ENCODE results near the gene TBL2. TPM values are rescaled to one million over a fixed set of nuclear protein-coding genes. Genes with fewer than 3 reads are reported as not detected.
"Not testable (repeated sequence)": the region's sequence is repeated elsewhere in the genome, so short reads cannot be mapped to it uniquely, and the experiment has no call there.

Gene TBL2
- total and polyA plus RNA-seq, 2 experiments from 2014 or later, result 6.9 to 27.8 TPM

- not testable (repeated sequence) for H3K4me1 Mint-ChIP-seq; ATAC-seq; H3K4me3 ChIP-seq; H3K27me3 ChIP-seq (ENCODE audit: insufficient read depth); H3K27ac Mint-ChIP-seq; DNase-seq (ENCODE audit: low spot score); H3K4me2 ChIP-seq; H3K9me3 Mint-ChIP-seq; H2AFZ ChIP-seq; H3K27me3 Mint-ChIP-seq (ENCODE audit: insufficient read depth, low read depth, poor library complexity); H3K27ac ChIP-seq (ENCODE audit: low read depth); H3K36me3 ChIP-seq (ENCODE audit: insufficient read depth); H3K4me1 ChIP-seq (ENCODE audit: insufficient read depth); H3K4me3 Mint-ChIP-seq; H3K9me2 ChIP-seq (ENCODE audit: insufficient read depth); H3K79me2 ChIP-seq (replicated peaks; ENCODE audit: insufficient read depth); H3F3A ChIP-seq (replicated peaks; ENCODE audit: low read depth)
- peaks cover 17% of the 10 kb centered on the region for H3K36me3 Mint-ChIP-seq (ENCODE audit: low read depth)
- H4K20me1 ChIP-seq (replicated peaks; ENCODE audit: insufficient read depth), result peaks cover 11% of the 10 kb centered on the region
Measured at GRCh38 chr7:73566431-73566830, 11.9 kb downstream of the TBL2 start.

DNA sequence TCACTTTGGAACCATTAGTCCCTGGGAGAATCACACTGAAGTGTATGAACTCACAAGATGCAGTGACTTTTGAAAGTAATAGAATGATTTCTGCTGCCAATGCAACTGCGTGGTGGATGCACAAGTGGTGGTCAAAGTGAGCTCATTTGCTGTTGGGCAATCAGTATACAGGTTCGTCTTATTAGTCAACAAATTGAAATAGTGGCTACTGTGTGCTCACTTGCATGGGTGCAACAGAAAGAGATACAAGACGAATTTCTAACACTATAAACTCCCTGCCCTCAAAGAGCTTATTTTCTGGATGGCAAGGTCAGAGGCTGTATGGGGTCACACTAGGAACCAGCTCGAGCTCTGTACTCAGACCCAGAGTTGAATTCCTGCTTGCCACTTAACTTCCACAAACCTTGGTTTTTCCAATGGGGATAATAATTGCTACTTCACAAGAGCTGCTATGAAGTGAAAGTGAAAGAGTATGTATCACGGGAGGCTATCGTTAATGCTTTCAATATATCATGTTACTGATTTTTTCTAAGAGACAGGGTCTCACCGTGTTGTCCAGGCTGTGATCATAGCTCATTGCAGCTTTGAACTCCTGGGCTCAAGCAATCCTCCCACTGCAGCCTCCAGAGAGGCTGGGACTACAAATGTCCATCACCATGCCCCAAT is 12.6 kb downstream of the TBL2 start:
- Mint-ChIP-seq H3K36me3 (ENCODE audit: low read depth) (peaks cover 10% of the 10 kb centered on the region), H3K27ac (no peak overlapping the region), H3K9me3 (no peaks in the 10 kb centered on the region), H3K4me3 (no peak overlapping the region), H3K4me1 (peaks cover 6% of the 10 kb centered on the region), H3K27me3 (ENCODE audit: insufficient read depth, low read depth, poor library complexity) (peaks cover 5% of the 10 kb centered on the region)
- no peak overlapping the region for H3K4me2 ChIP-seq
- ATAC-seq (no peak), DNase-seq (ENCODE audit: low spot score) (no peak)
- no peaks in the 10 kb centered on the region for H3K4me1 ChIP-seq (ENCODE audit: insufficient read depth)
- H3F3A ChIP-seq (replicated peaks; ENCODE audit: low read depth), result no peaks in the 10 kb centered on the region
- no peaks in the 10 kb centered on the region; the same call in 1 of the 2 replicates for H3K27me3 ChIP-seq (ENCODE audit: insufficient read depth)
- H3K4me3 ChIP-seq, result no peak overlapping the region
- no peaks in the 10 kb centered on the region for H3K36me3 ChIP-seq (ENCODE audit: insufficient read depth)
- H3K27ac ChIP-seq (ENCODE audit: low read depth), result no peak overlapping the region
- H3K79me2 ChIP-seq (replicated peaks; ENCODE audit: insufficient read depth), result no peaks in the 10 kb centered on the region
- no peak overlapping the region for H2AFZ ChIP-seq
- H4K20me1 ChIP-seq (replicated peaks; ENCODE audit: insufficient read depth), result peaks cover 11% of the 10 kb centered on the region
- H3K9me2 ChIP-seq (ENCODE audit: insufficient read depth), result no peaks in the 10 kb centered on the region
- TF ChIP-seq ZNF462 (CRISPR knock-in tag; IDR thresholded peaks at IDR 0.05) (no peak), ETS1 (IDR thresholded peaks at IDR 0.05) (no peak), JUNB (IDR thresholded peaks at IDR 0.05; ENCODE audit: unreplicated experiment) (no peak), CREB1 (CRISPR knock-in tag; IDR thresholded peaks at IDR 0.05; ENCODE audit: low read depth) (no peak), ZNF114 (CRISPR knock-in tag; IDR thresholded peaks at IDR 0.05) (no peak), STAT1 (IDR thresholded peaks at IDR 0.05; ENCODE audit: unreplicated experiment) (no peak), EZH2phosphoT487 (IDR thresholded peaks at IDR 0.05; ENCODE audit: unreplicated experiment) (no peak), EZH2 (IDR thresholded peaks at IDR 0.05; ENCODE audit: low read depth, unreplicated experiment) (no peak), NANOG (IDR thresholded peaks at IDR 0.05; ENCODE audit: borderline replicate concordance) (no peak), POLR2AphosphoS5 (IDR thresholded peaks at IDR 0.05; ENCODE audit: low read depth) (no peak)
- TF ChIP-seq, protein P1, sequence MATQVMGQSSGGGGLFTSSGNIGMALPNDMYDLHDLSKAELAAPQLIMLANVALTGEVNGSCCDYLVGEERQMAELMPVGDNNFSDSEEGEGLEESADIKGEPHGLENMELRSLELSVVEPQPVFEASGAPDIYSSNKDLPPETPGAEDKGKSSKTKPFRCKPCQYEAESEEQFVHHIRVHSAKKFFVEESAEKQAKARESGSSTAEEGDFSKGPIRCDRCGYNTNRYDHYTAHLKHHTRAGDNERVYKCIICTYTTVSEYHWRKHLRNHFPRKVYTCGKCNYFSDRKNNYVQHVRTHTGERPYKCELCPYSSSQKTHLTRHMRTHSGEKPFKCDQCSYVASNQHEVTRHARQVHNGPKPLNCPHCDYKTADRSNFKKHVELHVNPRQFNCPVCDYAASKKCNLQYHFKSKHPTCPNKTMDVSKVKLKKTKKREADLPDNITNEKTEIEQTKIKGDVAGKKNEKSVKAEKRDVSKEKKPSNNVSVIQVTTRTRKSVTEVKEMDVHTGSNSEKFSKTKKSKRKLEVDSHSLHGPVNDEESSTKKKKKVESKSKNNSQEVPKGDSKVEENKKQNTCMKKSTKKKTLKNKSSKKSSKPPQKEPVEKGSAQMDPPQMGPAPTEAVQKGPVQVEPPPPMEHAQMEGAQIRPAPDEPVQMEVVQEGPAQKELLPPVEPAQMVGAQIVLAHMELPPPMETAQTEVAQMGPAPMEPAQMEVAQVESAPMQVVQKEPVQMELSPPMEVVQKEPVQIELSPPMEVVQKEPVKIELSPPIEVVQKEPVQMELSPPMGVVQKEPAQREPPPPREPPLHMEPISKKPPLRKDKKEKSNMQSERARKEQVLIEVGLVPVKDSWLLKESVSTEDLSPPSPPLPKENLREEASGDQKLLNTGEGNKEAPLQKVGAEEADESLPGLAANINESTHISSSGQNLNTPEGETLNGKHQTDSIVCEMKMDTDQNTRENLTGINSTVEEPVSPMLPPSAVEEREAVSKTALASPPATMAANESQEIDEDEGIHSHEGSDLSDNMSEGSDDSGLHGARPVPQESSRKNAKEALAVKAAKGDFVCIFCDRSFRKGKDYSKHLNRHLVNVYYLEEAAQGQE (IDR thresholded peaks at IDR 0.05; ENCODE audit: unreplicated experiment), result no peak
